CD4-positive, alpha-beta T cell treated with Interleukin-6 at 100 ng/mL for 8 hours (primary cell): ENCODE results near the gene HGFAC.

Source experiments
- DNase-seq: peaks from one replicate; pipeline ENCODE4 v3.0.0-alpha.2; 2020; ENCODE audit warnings: mixed read lengths, low spot score

Gene HGFAC

GRCh38 chr4:3486541-3487540 lies 45.1 kb downstream of the HGFAC start:
- DNase-seq = no peak

- DNase-seq = no peak
Observed at GRCh38 chr4:3487861-3488260, 46.1 kb downstream of the HGFAC start.

- DNase-seq = no peak
Observed at GRCh38 chr4:3488820-3489219, 47.1 kb downstream of the HGFAC start.

- DNase-seq = no peak
Observed at GRCh38 chr4:3489451-3489962, 47.7 kb downstream of the HGFAC start.

- no peak for DNase-seq
Observed at GRCh38 chr4:3491681-3492405, 50.1 kb downstream of the HGFAC start.

- DNase-seq = no peak
Observed at GRCh38 chr4:3492741-3493719, 51.3 kb downstream of the HGFAC start.

- DNase-seq = no peak
Observed at GRCh38 chr4:3493720-3494461, 52.1 kb downstream of the HGFAC start.

- DNase-seq = no peak
Observed at GRCh38 chr4:3494462-3494871, 52.7 kb downstream of the HGFAC start.

GRCh38 chr4:3495204-3495975 lies 53.6 kb downstream of the HGFAC start:
- DNase-seq = no peak

GRCh38 chr4:3496021-3496420 lies 54.3 kb downstream of the HGFAC start:
- DNase-seq = no peak

- no peak for DNase-seq
Observed at GRCh38 chr4:3497095-3497494, 55.3 kb downstream of the HGFAC start.

GRCh38 chr4:3497523-3498389 lies 56.0 kb downstream of the HGFAC start:
- DNase-seq = no peak

- DNase-seq = no peak
Observed at GRCh38 chr4:3498407-3498806, 56.6 kb downstream of the HGFAC start.
